Measurements from ENCODE around the gene CBFA2T2. TPM values are rescaled to one million over a fixed set of nuclear protein-coding genes. Genes with fewer than 3 reads are reported as not detected.

CBFA2T2 gene
- total RNA-seq, 4 donors from 2014 or later: 31.2 to 51.3 (median 37.8) TPM

DNA sequence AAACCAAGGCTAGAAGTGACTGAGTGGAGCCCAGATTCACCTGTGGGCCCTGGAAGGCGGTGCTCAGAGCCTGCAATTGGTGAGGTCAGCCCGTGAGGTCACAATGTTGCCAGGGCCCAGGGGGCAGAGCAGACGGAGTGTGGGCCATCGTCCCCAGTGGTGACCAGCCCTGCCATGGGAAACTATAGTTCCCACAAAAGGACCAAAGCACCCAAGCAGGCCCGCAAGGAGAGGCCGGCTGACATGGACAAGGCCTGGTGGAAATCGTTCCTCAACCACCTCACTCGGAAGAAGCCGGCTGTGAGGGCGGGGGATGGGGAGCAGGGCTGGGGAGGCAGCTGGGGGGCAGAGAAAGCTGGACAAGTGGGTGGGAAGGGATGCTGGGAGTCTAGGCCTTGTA lies 172.3 kb downstream of the CBFA2T2 start, which contains the start of gene C20orf144:
TSS of gene C20orf144 (plus strand) at position 156 of the 400 bp plus-strand sequence. CDS start at position 175, 19 bp downstream.
- Histone ChIP-seq H3K27me3 (no peaks in the 10 kb centered on the region), H3K27ac (peak within 1 kb of the TSS; percentile 86 to 93 (median 91)), H3K9me3 (no peaks in the 10 kb centered on the region), H3K4me3 (peak within 1 kb of the TSS; percentile 61 to 78 (median 72)), H3K4me1 (peaks cover 0 to 27% (median 8%) of the 10 kb centered on the region in 4 donors), H3K36me3 (peaks cover 0 to 36% (median 0%) of the 10 kb centered on the region in 3 donors)
- TF ChIP-seq POLR2A (IDR thresholded peaks at IDR 0.05): no peak
- TF ChIP-seq, protein P1, sequence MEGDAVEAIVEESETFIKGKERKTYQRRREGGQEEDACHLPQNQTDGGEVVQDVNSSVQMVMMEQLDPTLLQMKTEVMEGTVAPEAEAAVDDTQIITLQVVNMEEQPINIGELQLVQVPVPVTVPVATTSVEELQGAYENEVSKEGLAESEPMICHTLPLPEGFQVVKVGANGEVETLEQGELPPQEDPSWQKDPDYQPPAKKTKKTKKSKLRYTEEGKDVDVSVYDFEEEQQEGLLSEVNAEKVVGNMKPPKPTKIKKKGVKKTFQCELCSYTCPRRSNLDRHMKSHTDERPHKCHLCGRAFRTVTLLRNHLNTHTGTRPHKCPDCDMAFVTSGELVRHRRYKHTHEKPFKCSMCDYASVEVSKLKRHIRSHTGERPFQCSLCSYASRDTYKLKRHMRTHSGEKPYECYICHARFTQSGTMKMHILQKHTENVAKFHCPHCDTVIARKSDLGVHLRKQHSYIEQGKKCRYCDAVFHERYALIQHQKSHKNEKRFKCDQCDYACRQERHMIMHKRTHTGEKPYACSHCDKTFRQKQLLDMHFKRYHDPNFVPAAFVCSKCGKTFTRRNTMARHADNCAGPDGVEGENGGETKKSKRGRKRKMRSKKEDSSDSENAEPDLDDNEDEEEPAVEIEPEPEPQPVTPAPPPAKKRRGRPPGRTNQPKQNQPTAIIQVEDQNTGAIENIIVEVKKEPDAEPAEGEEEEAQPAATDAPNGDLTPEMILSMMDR (IDR thresholded peaks at IDR 0.05): no peak
- DNase-seq: no peak

DNA sequence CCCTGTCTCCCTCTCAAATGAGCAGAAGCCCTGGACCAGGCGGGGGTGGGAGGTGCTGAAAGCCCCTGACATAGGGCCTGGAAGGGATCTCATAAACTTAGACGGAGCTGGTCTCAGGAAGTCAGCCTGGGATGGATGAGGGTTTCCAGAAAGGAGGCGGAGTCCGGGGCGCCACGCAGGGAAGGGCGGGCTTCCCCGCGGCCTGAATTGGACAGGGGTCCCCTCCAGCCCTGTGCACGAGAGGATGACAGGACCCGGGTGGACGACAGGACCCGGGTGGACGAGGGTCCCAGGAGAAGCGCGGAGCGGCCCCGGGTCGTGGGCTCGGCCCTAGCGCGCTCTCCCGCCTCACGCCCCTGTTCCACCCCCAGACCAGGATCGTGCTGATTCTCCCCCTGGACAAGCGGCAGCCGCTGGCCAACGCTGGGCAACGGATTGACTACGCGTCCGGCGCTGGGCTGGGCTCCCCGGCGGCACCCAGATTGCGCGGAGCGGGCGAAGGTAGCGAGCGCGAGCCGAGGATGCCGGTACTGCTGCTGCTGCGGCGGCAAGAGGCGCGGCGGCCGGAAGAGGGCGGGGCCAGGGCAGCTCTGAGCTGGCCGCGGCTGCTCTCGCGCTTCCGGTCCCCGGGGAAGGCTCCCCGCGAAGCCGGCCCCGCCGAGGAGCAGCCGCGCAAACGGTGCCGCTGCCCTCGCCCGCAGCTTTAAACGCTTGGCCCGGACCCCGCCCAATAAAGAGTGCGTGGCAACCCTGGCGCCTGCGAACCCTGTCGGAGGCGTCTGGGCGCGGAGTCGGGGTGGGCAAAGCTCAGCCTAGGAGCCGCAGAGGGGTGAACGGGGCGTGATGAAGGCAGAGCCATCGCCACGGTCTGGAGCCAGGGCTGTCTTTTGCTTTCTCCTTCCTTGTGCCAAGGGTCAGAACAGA lies 173.5 kb downstream of the CBFA2T2 start:
- Histone ChIP-seq H3K36me3 (peaks cover 0 to 24% (median 0%) of the 10 kb centered on the region in 3 donors), H3K9me3 (no peaks in the 10 kb centered on the region), H3K27me3 (no peaks in the 10 kb centered on the region), H3K4me3 (peak overlapping the region; percentile 61 to 78 (median 72)), H3K4me1 (peaks cover 0 to 38% (median 10%) of the 10 kb centered on the region in 4 donors), H3K27ac (peak overlapping the region; percentile 86 to 93 (median 91))
- peak; percentile 78 to 80 for TF ChIP-seq POLR2A (IDR thresholded peaks at IDR 0.05)
- TF ChIP-seq, protein P1 (IDR thresholded peaks at IDR 0.05): peak in 2 of 6 experiments; percentile 8 to 25
- peak; percentile 84 to 94 (median 91) for DNase-seq

DNA sequence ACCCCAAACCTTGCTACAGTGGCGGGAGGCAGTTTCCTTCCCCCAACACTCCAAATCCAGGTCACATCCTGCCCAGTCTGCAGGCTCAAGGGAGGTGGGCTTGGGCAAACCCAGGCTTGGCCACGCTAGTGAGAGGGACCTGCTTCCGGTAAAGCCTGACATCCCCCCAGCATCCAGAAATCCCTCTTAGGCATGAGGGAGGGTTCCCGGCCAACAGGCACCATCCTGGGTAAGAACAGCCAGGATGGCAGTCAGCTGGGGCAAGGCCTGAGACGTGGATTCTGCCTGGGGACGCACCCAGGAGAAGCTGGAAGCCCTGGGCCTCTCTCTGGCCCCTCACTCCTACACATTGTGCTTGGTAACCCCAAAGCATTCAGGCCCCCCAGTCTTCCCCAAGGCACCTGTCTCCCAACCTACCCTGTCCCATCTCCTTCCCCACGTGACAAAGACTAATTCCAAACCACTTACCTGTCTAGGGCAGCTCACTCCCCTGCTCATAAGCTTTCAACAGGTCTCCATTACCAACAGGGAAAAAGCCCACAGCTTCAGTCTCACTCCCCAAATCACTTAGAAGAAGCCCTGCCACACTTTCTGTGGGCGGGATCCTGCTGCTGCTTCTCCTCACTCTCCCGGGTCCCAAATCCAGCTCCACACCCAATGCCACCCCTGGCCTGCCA lies 174.3 kb downstream of the CBFA2T2 start:
- Histone ChIP-seq H3K27ac (peak overlapping the region; percentile 86 to 93 (median 91)), H3K9me3 (no peaks in the 10 kb centered on the region), H3K36me3 (peaks cover 0 to 20% (median 0%) of the 10 kb centered on the region in 3 donors), H3K27me3 (no peaks in the 10 kb centered on the region), H3K4me1 (peaks cover 0 to 40% (median 10%) of the 10 kb centered on the region in 4 donors), H3K4me3 (peak overlapping the region; percentile 61 to 78 (median 72))
- no peak for TF ChIP-seq POLR2A (IDR thresholded peaks at IDR 0.05)
- DNase-seq: no peak

DNA sequence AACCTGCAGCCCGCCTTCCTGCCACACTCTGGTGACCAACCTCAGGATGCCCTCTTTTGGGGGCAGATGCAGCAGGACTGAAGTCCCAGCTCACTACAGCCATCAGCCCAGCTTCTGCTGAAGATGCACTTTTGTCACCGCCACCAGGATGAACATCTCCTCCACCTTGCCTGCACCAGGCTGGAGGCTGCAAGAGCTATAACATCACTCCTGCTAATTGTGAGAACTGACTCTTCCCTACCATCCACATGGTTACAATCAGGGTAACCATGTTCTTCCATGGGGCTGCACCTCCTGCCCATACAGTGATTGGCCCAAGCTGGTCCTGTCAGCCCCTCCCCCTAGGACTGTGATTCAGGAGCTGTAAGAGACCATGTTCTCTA lies 174.9 kb downstream of the CBFA2T2 start:
- peaks cover 0 to 15% (median 0%) of the 10 kb centered on the region in 3 donors for H3K36me3 ChIP-seq
- TF ChIP-seq, protein P1 (IDR thresholded peaks at IDR 0.05): no peak
- no peak for TF ChIP-seq POLR2A (IDR thresholded peaks at IDR 0.05)
- H3K4me1 ChIP-seq: peaks cover 0 to 40% (median 10%) of the 10 kb centered on the region in 4 donors
- DNase-seq: no peak
- peak overlapping the region in 2 of 4 donors; percentile 90 to 93 for H3K27ac ChIP-seq
- H3K9me3 ChIP-seq: no peaks in the 10 kb centered on the region
- no peaks in the 10 kb centered on the region for H3K27me3 ChIP-seq
- H3K4me3 ChIP-seq: no peak overlapping the region

DNA sequence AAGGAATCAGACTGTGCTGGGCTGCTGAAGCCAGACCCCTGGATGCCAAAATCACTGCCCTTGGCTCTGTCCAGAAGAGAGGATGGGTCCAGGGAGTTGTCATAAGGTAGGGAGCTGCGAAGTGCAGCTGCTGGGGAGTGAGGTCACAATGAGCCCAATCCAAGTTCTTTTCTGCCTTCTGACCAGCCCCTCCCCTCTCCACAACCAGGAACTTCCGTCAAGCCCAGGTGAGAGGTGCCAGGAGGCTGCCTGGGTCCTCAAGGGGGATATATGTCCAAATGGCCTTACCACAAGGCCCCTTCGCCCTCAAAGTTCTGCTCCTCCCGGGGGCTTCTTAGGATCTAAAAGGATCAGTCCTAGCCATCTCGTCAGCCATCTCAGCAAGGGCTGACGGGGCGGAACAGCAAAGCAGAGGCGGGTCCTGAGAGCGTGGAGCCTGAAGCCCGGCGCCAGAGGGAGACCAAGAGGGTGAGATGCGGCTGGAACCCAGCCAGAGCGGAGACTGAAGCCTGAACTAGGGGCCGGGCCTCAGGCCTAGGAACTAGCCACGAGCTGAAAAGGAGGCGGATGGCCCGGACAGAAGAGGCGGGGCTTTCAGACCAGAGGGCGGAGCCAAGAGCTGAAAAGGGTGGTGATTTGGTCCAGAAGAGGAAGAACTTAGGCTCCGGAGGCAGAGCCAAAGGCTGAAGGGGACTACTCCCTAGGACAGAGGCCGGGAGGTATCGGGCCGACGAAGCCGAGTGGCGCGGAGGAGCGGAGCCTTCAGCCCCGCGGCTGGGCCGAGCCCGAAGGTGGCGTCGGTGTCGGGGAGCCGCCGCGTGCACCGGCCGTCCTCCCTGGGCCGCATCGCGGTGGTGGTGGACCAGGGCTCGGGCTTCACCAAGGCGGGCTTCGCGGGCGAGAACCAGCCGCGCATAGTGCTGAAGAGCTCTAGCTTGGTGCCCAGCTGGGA lies 176.7 kb downstream of the CBFA2T2 start, which contains the start of gene ACTL10:
TSS of gene ACTL10 (plus strand) at position 651 of the 952 bp plus-strand sequence. CDS start 555 bp downstream, outside the sequence.
- Histone ChIP-seq H3K4me1 (peaks cover 0 to 40% (median 10%) of the 10 kb centered on the region in 4 donors), H3K27ac (peak within 1 kb of the TSS; percentile 84 to 95 (median 93)), H3K36me3 (peaks cover 0 to 12% (median 0%) of the 10 kb centered on the region in 3 donors), H3K4me3 (peak within 1 kb of the TSS; percentile 63 to 75 (median 66)), H3K9me3 (no peaks in the 10 kb centered on the region), H3K27me3 (no peaks in the 10 kb centered on the region)
- TF ChIP-seq, protein P1 (IDR thresholded peaks at IDR 0.05): peak in 3 of 6 experiments; percentile 32 to 51 (median 48)
- TF ChIP-seq POLR2A (IDR thresholded peaks at IDR 0.05): peak; percentile 87 to 96
- DNase-seq: peak; percentile 97 to 99 (median 98)
